Measurements from ENCODE around the gene SHBG. TPM values are rescaled to one million over a fixed set of nuclear protein-coding genes. Genes with fewer than 3 reads are reported as not detected.
"Not testable (repeated sequence)": the region's sequence is repeated elsewhere in the genome, so short reads cannot be mapped to it uniquely, and the experiment has no call there.

SHBG gene
- total RNA-seq, 4 donors from 2014 or later = not detected

- H3K36me3 ChIP-seq = peaks cover 39 to 72% (median 40%) of the 10 kb centered on the region in 3 donors
- H3K4me3 ChIP-seq = no peak overlapping the region
- 85 to 94% methylated on average over 14 to 15 of the region's 23 CpGs for WGBS, 2 donors
- H3K27me3 ChIP-seq = no peaks in the 10 kb centered on the region
- DNase-seq = no peak
- H3K27ac ChIP-seq = no peak overlapping the region
- no peak for TF ChIP-seq POLR2A (IDR thresholded peaks at IDR 0.05)
- no peak for TF ChIP-seq CTCF (IDR thresholded peaks at IDR 0.05)
- intact Hi-C loops (cut with DNase I) = loop anchor here (5.0 kb wide), 1 partner anchor 90 kb away; no protein-coding TSS in a partner anchor
- no peaks in the 10 kb centered on the region for H3K9me3 ChIP-seq
- peaks cover 11 to 41% (median 19%) of the 10 kb centered on the region in 3 donors for H3K4me1 ChIP-seq
Observed at GRCh38 chr17:7592422-7593021, 37.4 kb upstream of the SHBG start.

- WGBS, 2 donors = 80 to 89% methylated on average over 2 to 7 of the region's 12 CpGs
- intact Hi-C loops (cut with DNase I) = loop anchor here (5.0 kb wide), 1 partner anchor 89 kb away; no protein-coding TSS in a partner anchor
- H3K9me3 ChIP-seq = no peaks in the 10 kb centered on the region
- H3K4me1 ChIP-seq = peaks cover 8 to 33% (median 14%) of the 10 kb centered on the region in 3 donors
- no peak for DNase-seq
- H3K27ac ChIP-seq = no peak overlapping the region
- TF ChIP-seq CTCF (IDR thresholded peaks at IDR 0.05) (no peak), POLR2A (IDR thresholded peaks at IDR 0.05) (no peak)
- H3K36me3 ChIP-seq = peaks cover 40 to 74% (median 41%) of the 10 kb centered on the region in 3 donors
- H3K27me3 ChIP-seq = no peaks in the 10 kb centered on the region
- H3K4me3 ChIP-seq = no peak overlapping the region
Observed at GRCh38 chr17:7593296-7593695, 36.6 kb upstream of the SHBG start.

- H3K4me1 ChIP-seq; intact Hi-C loops (cut with DNase I); H3K27ac ChIP-seq; H3K9me3 ChIP-seq; H3K4me3 ChIP-seq; DNase-seq; H3K27me3 ChIP-seq: not testable (repeated sequence)
- 87 to 96% methylated on average over 3 to 5 of the region's 5 CpGs for WGBS, 2 donors
- peaks cover 47 to 98% (median 67%) of the 10 kb centered on the region in 3 donors for H3K36me3 ChIP-seq
Observed at GRCh38 chr17:7597561-7597960, 32.4 kb upstream of the SHBG start.

- Histone ChIP-seq H3K27ac (no peak overlapping the region), H3K4me3 (no peak overlapping the region), H3K4me1 (peaks cover 0 to 26% (median under 1%) of the 10 kb centered on the region in 3 donors), H3K9me3 (no peaks in the 10 kb centered on the region), H3K36me3 (peaks cover 17 to 79% (median 42%) of the 10 kb centered on the region in 3 donors), H3K27me3 (no peaks in the 10 kb centered on the region)
- 96 to 98% methylated on average over 4 of the region's 4 CpGs for WGBS, 2 donors
- intact Hi-C loops (cut with DNase I) = no loop called here
- no peak for TF ChIP-seq POLR2A (IDR thresholded peaks at IDR 0.05)
- no peak for TF ChIP-seq CTCF (IDR thresholded peaks at IDR 0.05)
- DNase-seq = no peak
Observed at GRCh38 chr17:7606280-7606679, 23.7 kb upstream of the SHBG start.

- no peaks in the 10 kb centered on the region for H3K27me3 ChIP-seq
- DNase-seq = no peak
- intact Hi-C loops (cut with DNase I) = no loop called here
- no peak overlapping the region for H3K4me3 ChIP-seq
- WGBS, 2 donors = 100% methylated on average over 1 to 2 of the region's 2 CpGs
- no peak for TF ChIP-seq CTCF (IDR thresholded peaks at IDR 0.05)
- TF ChIP-seq POLR2A (IDR thresholded peaks at IDR 0.05) = no peak
- peaks cover 0 to 36% (median 2%) of the 10 kb centered on the region in 3 donors for H3K36me3 ChIP-seq
- no peaks in the 10 kb centered on the region for H3K9me3 ChIP-seq
- H3K4me1 ChIP-seq = peaks cover 21 to 60% (median 27%) of the 10 kb centered on the region in 3 donors
- no peak overlapping the region for H3K27ac ChIP-seq
Observed at GRCh38 chr17:7610641-7611040, 19.3 kb upstream of the SHBG start.

Data from esophagus squamous epithelium (tissue), 5 donors.